ENCODE data around the gene SMC3. TPM values are rescaled to one million over a fixed set of nuclear protein-coding genes. Genes with fewer than 3 reads are reported as not detected.
A peak's percentile ranks its signal among the peaks of the same experiment; 100 is the strongest.
"Not testable (repeated sequence)": the region's sequence is repeated elsewhere in the genome, so short reads cannot be mapped to it uniquely, and the experiment has no call there.

Gene SMC3
- 10 to 100 TPM; 75.6 to 82.2 TPM for total RNA-seq

- peaks cover 39% of the 10 kb centered on the region for H3K4me1 Mint-ChIP-seq (ENCODE audit: low read depth)
- peak; percentile 94 for DNase-seq
- peaks cover 17% of the 10 kb centered on the region for H3K27me3 Mint-ChIP-seq (ENCODE audit: low read depth)
- H3K36me3 Mint-ChIP-seq (ENCODE audit: low read depth), result peaks cover 33% of the 10 kb centered on the region
- peak within 1 kb of the TSS; percentile 99 for H3K27ac Mint-ChIP-seq
- H3K4me3 Mint-ChIP-seq, result peak within 1 kb of the TSS; percentile 95
- POLR2A ChIA-PET, result interaction anchor here (0.9 to 1.3 kb wide), 5 partner anchors 12 to 264 kb away, joined by 3 to 6 read pairs (median 4); no protein-coding TSS in a partner anchor
- H3K9me3 Mint-ChIP-seq (ENCODE audit: insufficient read depth), result no peaks in the 10 kb centered on the region
- peak; percentile 85 for ATAC-seq
- CTCF ChIA-PET, result interaction anchor here (0.8 to 5.4 kb wide), 4 partner anchors 10 to 262 kb away, joined by 3 to 41 read pairs (median 4); partner anchors contain the start of gene SMNDC1
These were observed at the start of gene SMC3 for GRCh38 chr10:110567201-110568054. Gene SMC3 (plus strand): TSS chr10:110567695. CDS start chr10:110567817, 122 bp downstream.

GRCh38 chr10:110522365-110522988 is 45.0 kb upstream of the SMC3 start:
- ATAC-seq (peak; percentile 46), DNase-seq (peak; percentile 48)
- Mint-ChIP-seq H3K4me1 (ENCODE audit: low read depth) (peaks cover 24% of the 10 kb centered on the region), H3K27me3 (ENCODE audit: low read depth) (no peaks in the 10 kb centered on the region), H3K27ac (peak overlapping the region; percentile 41), H3K36me3 (ENCODE audit: low read depth) (peaks cover 13% of the 10 kb centered on the region), H3K4me3 (no peak overlapping the region), H3K9me3 (ENCODE audit: insufficient read depth) (no peaks in the 10 kb centered on the region)
- ChIA-PET POLR2A (interaction anchor here (0.6 to 1.2 kb wide), 3 partner anchors 9 to 19 kb away, joined by 3 read pairs; no protein-coding TSS in a partner anchor), CTCF (interaction anchor here (0.6 to 1.4 kb wide), 5 partner anchors 11 to 43 kb away, joined by 3 to 8 read pairs (median 3); no protein-coding TSS in a partner anchor)

GRCh38 chr10:110523736-110524135 is 43.8 kb upstream of the SMC3 start:
- peaks cover 13% of the 10 kb centered on the region for H3K36me3 Mint-ChIP-seq (ENCODE audit: low read depth)
- no peaks in the 10 kb centered on the region for H3K27me3 Mint-ChIP-seq (ENCODE audit: low read depth)
- H3K4me1 Mint-ChIP-seq (ENCODE audit: low read depth), result peaks cover 33% of the 10 kb centered on the region
- no peak for DNase-seq
- ATAC-seq, result no peak
- H3K27ac Mint-ChIP-seq, result no peak overlapping the region
- no peak overlapping the region for H3K4me3 Mint-ChIP-seq
- ChIA-PET POLR2A (no interaction called here), CTCF (interaction anchor here (1.5 kb wide), 1 partner anchor 23 kb away, joined by 6 read pairs; no protein-coding TSS in a partner anchor)
- H3K9me3 Mint-ChIP-seq (ENCODE audit: insufficient read depth), result no peaks in the 10 kb centered on the region

DNA sequence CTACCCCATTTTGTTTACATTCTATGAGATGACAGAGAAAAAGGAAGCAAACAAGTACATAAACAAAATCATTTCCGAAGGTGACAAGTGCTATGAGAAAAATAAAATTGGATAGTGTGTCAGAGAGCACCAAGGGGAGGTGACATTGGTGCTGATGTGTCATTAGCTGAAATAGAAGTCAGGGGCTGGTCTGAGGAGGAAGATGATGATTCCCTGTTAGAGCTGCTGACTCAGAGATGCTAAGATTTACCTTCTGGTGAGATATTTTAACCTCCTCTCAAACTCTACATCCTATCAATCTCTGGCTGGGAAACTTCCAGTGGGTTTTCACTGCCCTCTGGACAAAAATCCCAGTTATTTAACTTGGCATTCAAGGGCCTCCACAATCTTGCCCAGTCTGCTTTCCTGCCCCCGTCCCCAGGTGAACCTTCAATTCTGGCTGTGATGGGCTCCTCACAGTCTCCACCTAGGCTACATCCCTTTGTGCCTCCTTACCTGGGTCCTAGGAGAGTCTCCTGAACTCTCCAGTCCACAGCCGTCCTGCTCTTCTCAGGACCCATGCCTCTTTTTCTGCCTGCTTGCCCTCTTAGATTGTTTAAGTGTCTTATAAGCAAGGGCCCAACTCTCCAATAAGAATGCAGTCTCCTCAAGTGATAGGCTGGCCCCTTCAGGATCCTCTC is 43.2 kb upstream of the SMC3 start:
- ATAC-seq (no peak), DNase-seq (no peak)
- Mint-ChIP-seq H3K27me3 (ENCODE audit: low read depth) (no peaks in the 10 kb centered on the region), H3K4me1 (ENCODE audit: low read depth) (peaks cover 39% of the 10 kb centered on the region), H3K27ac (no peak overlapping the region), H3K9me3 (ENCODE audit: insufficient read depth) (no peaks in the 10 kb centered on the region), H3K4me3 (no peak overlapping the region), H3K36me3 (ENCODE audit: low read depth) (peaks cover 13% of the 10 kb centered on the region)
- POLR2A ChIA-PET, result no interaction called here
- CTCF ChIA-PET, result interaction anchor here (1.2 to 1.5 kb wide), 2 partner anchors 21 to 22 kb away, joined by 3 to 6 read pairs; no protein-coding TSS in a partner anchor

DNA sequence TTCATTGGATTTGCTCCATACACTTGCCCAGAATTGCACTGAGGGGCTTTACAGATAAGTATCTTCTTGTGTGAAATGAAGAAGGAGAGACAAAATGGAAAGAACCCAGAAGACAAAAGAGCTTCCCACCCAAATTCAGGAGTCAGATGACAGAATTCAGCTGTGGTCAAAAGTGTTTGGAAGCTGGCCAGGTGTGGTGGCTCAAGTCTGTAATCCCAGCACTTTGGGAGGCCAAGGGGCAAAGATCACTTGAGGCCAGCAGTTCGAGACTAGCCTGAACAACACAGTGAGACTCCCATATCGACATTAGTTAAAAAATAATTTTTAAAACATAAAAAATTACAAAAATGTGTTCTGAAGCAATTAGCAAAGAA is 42.6 kb upstream of the SMC3 start:
- ATAC-seq, result no peak
- Mint-ChIP-seq H3K4me3 (no peak overlapping the region), H3K9me3 (ENCODE audit: insufficient read depth) (no peaks in the 10 kb centered on the region), H3K27ac (no peak overlapping the region), H3K27me3 (ENCODE audit: low read depth) (no peaks in the 10 kb centered on the region), H3K4me1 (ENCODE audit: low read depth) (peaks cover 44% of the 10 kb centered on the region), H3K36me3 (ENCODE audit: low read depth) (peaks cover 13% of the 10 kb centered on the region)
- ChIA-PET POLR2A (no interaction called here), CTCF (interaction anchor here (1.2 to 1.5 kb wide), 2 partner anchors 22 kb away, joined by 3 to 6 read pairs; no protein-coding TSS in a partner anchor)
- DNase-seq, result no peak

- POLR2A ChIA-PET, result no interaction called here
- peaks cover 51% of the 10 kb centered on the region for H3K4me1 Mint-ChIP-seq (ENCODE audit: low read depth)
- peaks cover 13% of the 10 kb centered on the region for H3K36me3 Mint-ChIP-seq (ENCODE audit: low read depth)
- DNase-seq (no peak), ATAC-seq (no peak)
- no peaks in the 10 kb centered on the region for H3K9me3 Mint-ChIP-seq (ENCODE audit: insufficient read depth)
- no peaks in the 10 kb centered on the region for H3K27me3 Mint-ChIP-seq (ENCODE audit: low read depth)
- H3K4me3 Mint-ChIP-seq, result no peak overlapping the region
- no peak overlapping the region for H3K27ac Mint-ChIP-seq
- CTCF ChIA-PET, result interaction anchor here (1.2 kb wide), 1 partner anchor 23 kb away, joined by 3 read pairs; no protein-coding TSS in a partner anchor
These were observed 41.9 kb upstream of the SMC3 start for GRCh38 chr10:110525349-110526260.

- ATAC-seq (no peak), DNase-seq (no peak)
- ChIA-PET POLR2A (interaction anchor here (0.6 to 1.1 kb wide), 2 partner anchors 15 to 24 kb away, joined by 3 read pairs; no protein-coding TSS in a partner anchor), CTCF (interaction anchor here (1.5 kb wide), 1 partner anchor 19 kb away, joined by 5 read pairs; no protein-coding TSS in a partner anchor)
- Mint-ChIP-seq H3K27ac (peak overlapping the region; percentile 1), H3K4me1 (ENCODE audit: low read depth) (peaks cover 45% of the 10 kb centered on the region), H3K9me3 (ENCODE audit: insufficient read depth) (no peaks in the 10 kb centered on the region), H3K27me3 (ENCODE audit: low read depth) (no peaks in the 10 kb centered on the region), H3K36me3 (ENCODE audit: low read depth) (peaks cover 9% of the 10 kb centered on the region), H3K4me3 (no peak overlapping the region)
These were observed 39.7 kb upstream of the SMC3 start for GRCh38 chr10:110527731-110528171.

GRCh38 chr10:110528224-110528996 is 39.1 kb upstream of the SMC3 start:
- H3K4me3 Mint-ChIP-seq, result no peak overlapping the region
- POLR2A ChIA-PET, result interaction anchor here (0.6 to 1.1 kb wide), 3 partner anchors 16 to 24 kb away, joined by 3 read pairs; no protein-coding TSS in a partner anchor
- H3K36me3 Mint-ChIP-seq (ENCODE audit: low read depth), result peaks cover 9% of the 10 kb centered on the region
- CTCF ChIA-PET, result interaction anchor here (0.5 to 1.9 kb wide), 10 partner anchors 18 to 223 kb away, joined by 3 to 9 read pairs (median 4); partner anchors contain the start of gene SMNDC1
- DNase-seq (no peak), ATAC-seq (peak; percentile 16)
- peak overlapping the region; percentile 1 for H3K27ac Mint-ChIP-seq
- H3K27me3 Mint-ChIP-seq (ENCODE audit: low read depth), result no peaks in the 10 kb centered on the region
- H3K4me1 Mint-ChIP-seq (ENCODE audit: low read depth), result peaks cover 45% of the 10 kb centered on the region
- no peaks in the 10 kb centered on the region for H3K9me3 Mint-ChIP-seq (ENCODE audit: insufficient read depth)

- H3K27ac Mint-ChIP-seq, result peak overlapping the region; percentile 56
- ChIA-PET POLR2A (interaction anchor here (1.0 kb wide), 1 partner anchor 24 kb away, joined by 3 read pairs; no protein-coding TSS in a partner anchor), CTCF (interaction anchor here (0.7 to 1.9 kb wide), 10 partner anchors 18 to 224 kb away, joined by 3 to 9 read pairs (median 4); partner anchors contain the start of gene SMNDC1)
- not testable (repeated sequence) for H3K27me3 Mint-ChIP-seq (ENCODE audit: low read depth); DNase-seq; H3K9me3 Mint-ChIP-seq (ENCODE audit: insufficient read depth); H3K36me3 Mint-ChIP-seq (ENCODE audit: low read depth)
- peaks cover 41% of the 10 kb centered on the region for H3K4me1 Mint-ChIP-seq (ENCODE audit: low read depth)
- peak overlapping the region; percentile 9 for H3K4me3 Mint-ChIP-seq
- peak; percentile 56 for ATAC-seq
These were observed 38.4 kb upstream of the SMC3 start for GRCh38 chr10:110528997-110529524.

Data from activated CD8-positive, alpha-beta T cell treated with anti-CD3 and anti-CD28 coated beads, Interleukin-2, amount 10 ng/mL, durations not matched to agents 7 days and 5 days (primary cell).